NCI-H345 treated with DMSO at 0.1 percent for 48 hours (cell line): Measurements from ENCODE around the gene UBR2.
"Not testable (repeated sequence)": the region's sequence is repeated elsewhere in the genome, so short reads cannot be mapped to it uniquely, and the experiment has no call there.

Experiments
- DNase-seq: peaks from one replicate; lab custom pipeline; 2025; ENCODE audit not compliant: unreplicated experiment; lab: John Stamatoyannopoulos, UW

The UBR2 gene

DNA sequence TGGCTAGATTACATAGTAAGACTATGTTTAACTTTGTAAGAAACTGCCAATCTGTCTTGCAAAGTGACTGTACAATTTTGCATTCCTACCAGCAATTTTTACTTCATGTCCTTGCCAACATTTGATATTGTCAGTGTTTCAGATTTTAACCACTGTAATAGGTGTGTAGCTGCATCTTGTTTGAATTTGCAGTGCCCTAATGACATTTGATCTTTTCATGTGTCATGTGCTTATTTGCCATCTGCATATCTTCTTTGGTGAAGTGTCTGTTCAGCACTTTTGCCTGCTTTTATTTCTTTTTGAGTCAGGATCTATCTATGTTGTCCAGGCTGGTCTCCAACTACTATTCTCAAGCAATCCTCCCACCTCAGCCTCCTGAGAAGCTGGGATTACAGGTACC is 161.0 kb downstream of the UBR2 start:
- no peak for DNase-seq

DNA sequence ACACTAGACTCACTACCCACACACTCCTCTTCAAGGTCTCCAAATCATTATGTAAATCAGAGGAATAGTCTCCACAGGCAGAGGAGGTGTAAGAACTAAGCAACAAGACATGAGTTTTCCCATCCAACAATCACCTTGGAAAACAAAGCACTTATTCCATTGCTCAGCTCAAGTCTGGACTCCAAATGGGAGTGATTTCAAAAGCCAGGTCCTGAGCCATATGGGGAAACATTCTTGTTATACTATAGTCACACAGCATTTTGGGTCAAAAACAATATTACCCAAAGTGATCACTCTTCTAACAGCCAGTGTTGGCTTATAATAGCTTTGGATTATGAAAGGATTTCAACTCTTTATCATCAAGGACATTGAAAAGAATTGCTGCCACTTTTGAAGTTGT is 162.2 kb downstream of the UBR2 start:
- no peak for DNase-seq

DNA sequence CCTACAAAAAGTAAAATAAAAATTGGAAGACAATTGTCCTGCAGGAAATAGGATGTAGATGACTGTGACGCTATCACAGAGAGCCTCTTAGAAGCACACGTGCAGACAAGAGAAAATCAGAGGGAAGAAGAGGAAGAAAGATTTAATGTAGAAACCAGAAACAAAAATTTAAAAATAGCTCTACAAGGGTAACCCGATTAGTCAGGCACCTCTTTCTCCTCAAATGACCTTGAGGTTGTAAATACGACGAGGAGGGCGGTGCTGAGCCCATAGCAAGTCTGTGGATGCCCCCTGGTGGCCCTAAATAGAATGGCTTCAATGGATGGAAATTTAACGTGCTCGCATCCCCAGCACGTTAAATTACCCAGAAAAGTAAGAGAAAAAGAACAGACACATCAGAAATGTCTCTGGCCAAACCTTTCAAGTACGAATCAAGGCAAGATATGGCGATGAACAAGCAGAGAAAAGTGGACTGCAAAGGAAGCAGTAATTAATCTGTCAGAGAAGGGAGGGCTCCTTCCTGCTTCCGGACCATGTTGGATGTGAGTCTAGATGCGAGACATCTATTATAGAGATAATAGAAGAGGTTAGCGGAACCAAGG is 162.8 kb downstream of the UBR2 start:
- DNase-seq: peak; percentile 48

DNA sequence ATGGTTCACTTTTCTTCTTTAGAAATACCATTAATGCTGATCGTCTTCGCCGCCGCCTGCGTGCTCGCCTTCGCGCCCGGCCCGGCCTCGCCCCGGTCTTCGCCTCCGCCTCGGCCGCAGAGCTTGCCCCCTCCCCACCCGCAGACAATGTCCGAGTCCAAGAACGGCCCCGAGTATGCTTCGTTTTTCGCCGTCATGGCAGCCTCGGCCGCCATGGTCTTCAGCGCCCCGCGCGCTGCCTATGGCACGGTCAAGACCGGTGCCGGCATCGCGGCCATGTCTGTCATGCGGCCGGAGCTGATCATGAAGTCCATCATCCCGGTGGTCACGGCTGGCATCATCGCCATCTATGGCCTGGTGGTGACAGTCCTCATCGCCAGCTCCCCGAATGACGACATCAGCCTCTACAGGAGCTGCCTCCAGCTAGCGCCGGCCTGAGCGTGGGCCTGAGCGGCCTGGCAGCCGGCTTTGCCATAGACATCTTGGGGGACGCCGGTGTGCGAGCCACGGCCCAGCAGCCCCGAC is 163.3 kb downstream of the UBR2 start:
- DNase-seq: no peak

DNA sequence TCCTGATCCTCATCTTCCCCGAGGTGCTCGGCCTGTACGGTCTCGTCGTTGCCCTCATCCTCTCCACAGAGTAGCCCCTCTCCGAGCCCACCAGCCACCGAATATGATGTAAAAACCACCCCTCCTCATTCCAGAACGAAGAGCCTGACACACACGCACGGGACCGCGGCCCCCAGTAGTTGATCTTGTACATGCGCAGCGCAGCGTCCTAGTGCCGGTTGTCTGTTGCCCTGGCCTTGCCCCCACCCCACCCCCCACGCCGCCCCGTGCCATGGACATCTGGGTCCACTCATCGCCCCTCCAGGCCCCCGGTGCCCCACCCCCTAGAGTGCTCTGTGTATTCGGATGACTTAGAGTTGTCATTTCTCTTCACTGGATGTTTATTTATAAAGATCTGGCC is 163.8 kb downstream of the UBR2 start:
- DNase-seq: no peak

DNA sequence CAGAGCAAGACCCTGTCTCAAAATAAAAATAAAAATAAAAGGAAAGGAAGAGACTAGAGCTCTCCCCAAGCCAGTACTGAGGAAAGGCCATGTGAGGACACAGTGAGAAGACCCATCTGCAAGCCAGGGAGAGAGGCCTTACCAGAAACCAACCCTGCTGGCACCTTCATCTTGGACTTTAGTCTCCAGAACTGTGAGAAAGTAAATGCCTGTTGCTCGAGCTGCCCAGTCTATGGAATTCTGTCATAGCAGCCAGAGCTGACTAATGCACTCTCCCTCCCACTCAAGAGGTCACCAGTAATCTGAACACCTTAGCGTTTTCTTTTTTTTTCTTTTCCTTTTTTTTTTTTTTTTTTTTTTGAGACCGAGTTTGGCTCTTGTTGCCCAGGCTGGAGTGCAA is 165.9 kb downstream of the UBR2 start:
- no peak for DNase-seq

DNA sequence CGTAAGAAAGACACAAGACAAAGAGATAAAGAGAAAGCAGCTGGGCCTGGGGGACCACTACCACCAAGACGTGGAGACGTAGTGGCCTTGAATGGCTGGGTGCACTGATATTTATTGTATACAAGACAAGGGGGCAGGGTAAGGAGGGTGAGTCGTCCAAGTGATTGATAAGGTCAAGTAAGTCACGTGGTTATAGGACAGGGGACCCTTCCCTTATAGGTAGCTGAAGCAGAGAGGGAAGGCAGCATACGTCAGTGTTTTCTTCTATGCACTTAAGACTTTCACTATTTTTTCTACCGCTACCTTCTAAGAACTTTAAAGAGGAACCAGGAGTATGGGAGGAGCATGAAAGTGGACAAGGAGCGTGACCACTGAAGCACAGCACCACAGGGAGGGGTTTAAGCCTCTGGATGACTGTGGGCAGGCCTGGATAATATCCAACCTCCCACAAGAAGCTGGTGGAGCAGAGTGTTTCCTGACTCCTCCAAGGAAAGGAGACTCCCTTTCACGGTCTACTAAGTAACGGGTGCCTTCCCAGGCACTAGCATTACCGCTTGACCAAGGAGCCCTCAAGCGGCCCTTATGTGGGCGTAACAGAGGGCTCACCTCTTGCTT is 170.1 kb downstream of the UBR2 start:
- DNase-seq: not testable (repeated sequence)

DNA sequence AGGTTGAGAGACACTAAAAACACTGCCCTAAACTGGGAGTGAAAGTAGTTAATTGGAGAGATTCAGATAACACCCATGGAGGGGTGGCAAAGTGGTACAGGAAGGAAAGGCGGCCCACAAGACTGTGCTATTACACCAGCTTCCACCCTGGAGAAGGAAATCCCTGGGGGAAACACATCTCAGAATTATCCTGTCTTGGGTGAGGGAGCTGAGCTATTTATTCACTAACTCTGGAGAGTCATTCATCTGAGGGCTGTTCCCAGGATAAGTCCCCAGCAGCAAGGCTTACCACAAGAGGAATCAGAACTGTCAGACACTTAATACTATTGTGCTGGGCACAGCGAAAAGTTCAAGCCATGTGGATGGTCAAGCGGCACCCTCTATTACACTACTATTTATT is 172.1 kb downstream of the UBR2 start:
- DNase-seq: no peak

DNA sequence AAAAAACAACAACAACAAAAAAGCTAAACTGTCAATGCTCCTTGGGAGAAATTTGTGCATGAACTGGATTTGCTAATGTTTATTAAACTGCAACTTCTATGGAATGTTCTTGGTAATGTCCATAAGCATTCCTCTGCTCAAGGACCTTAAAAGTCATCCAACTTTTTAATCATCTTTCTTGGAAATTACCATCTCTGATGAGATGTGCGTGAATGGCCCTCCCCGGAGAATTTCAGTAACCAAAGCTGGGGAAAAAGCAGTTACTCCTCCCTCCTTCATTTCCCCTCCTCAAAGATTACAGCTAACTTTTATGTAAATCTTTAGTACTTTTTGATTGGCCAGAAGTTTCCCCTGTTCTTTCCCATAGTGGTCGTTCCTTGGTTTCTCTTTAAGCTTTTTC is 176.9 kb downstream of the UBR2 start:
- no peak for DNase-seq

DNA sequence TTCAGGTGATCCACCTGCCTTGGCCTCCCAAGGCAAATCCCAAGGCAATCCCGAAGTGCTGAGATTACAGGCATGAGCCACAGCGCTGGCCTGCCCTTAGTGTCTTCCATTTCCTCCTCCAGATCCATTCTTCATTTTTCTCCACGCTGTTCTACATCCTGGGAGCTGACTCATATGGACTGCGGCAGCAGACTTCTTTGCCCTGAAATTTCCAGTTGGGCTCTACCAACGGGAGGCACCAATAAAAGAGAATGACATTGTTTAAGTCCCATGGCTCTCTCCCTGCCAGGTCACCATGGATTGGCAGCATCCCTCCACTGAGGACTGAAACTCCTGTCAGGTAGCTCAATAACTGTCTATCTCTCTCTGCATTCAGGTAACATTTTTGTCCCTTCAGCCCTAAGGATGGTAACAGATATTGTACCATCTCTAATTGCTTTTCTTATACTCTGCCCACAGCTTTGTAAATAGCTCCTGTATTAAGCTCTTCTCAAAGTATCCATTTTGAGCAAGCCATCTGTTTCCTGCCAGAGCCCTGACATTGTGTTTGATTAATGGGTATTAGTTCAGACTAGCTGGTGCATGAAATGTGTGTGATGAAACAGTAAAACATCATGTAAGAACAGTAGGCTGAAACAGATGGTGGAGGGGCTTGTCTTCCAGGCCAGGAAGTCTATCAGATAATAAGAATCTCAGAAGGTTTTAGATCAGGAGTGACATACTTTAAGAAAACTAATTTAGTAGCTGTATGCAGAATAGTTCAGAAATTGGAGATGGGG is 178.5 kb downstream of the UBR2 start:
- DNase-seq: peak; percentile 72
